Measurements from ENCODE around the gene CMBL. TPM values are rescaled to one million over a fixed set of nuclear protein-coding genes. Genes with fewer than 3 reads are reported as not detected.

CMBL gene
- total and polyA plus RNA-seq, 2 donors (not counting 1 experiment from before 2014, with no cell fraction given): not detected

- H3K27ac ChIP-seq (ENCODE audit: low read length in 2 of 2): no peak overlapping the region
- H3K27me3 ChIP-seq (replicated peaks in 1 of 4; ENCODE audit: control extremely low read depth in 1 of 4, control insufficient read depth in 3 of 4, insufficient read depth in 4 of 4, low read length in 3 of 4): peaks cover 0 to 6% (median 0%) of the 10 kb centered on the region in 4 experiments
- no peaks in the 10 kb centered on the region for H3K9me3 Mint-ChIP-seq (ENCODE audit: insufficient read depth)
- no peak overlapping the region for H3K4me2 ChIP-seq (replicated peaks; ENCODE audit: low read depth, low read length, poor library complexity, severe bottlenecking)
- no peaks in the 10 kb centered on the region for H3K79me2 ChIP-seq (ENCODE audit: control insufficient read depth, insufficient read depth, low read length)
- H4K20me1 ChIP-seq (ENCODE audit: control insufficient read depth, insufficient read depth, low read length, poor library complexity, severe bottlenecking): no peaks in the 10 kb centered on the region
- no peak for DNase-seq
- TF ChIP-seq CTCF (IDR thresholded peaks at IDR 0.05) (no peak), EZH2 (IDR thresholded peaks at IDR 0.05; ENCODE audit: borderline replicate concordance, insufficient read depth, low read depth, low read length, poor library complexity, severe bottlenecking) (no peak)
- no peaks in the 10 kb centered on the region for H3K36me3 ChIP-seq (replicated peaks in 1 of 2; ENCODE audit: control extremely low read depth in 1 of 2, control insufficient read depth in 1 of 2, extremely low read depth in 1 of 2, insufficient read depth in 2 of 2, low read length in 1 of 2)
- H2AFZ ChIP-seq (ENCODE audit: insufficient read depth, low read depth, low read length, poor library complexity, severe bottlenecking): no peak overlapping the region
- H3K9me3 ChIP-seq (ENCODE audit: control extremely low read depth in 1 of 3, control insufficient read depth in 2 of 3, insufficient read depth in 1 of 3, low read length in 2 of 3): no peaks in the 10 kb centered on the region
- H3K27me3 Mint-ChIP-seq: peaks cover 26% of the 10 kb centered on the region
- peaks cover 0 to 9% of the 10 kb centered on the region in 2 donors for H3K4me1 ChIP-seq (ENCODE audit: control insufficient read depth in 2 of 2, insufficient read depth in 2 of 2, low read length in 2 of 2)
- no peak overlapping the region for H3K27ac Mint-ChIP-seq
- POLR2A ChIA-PET: no interaction called here
- ATAC-seq (ENCODE audit: low read depth): no peak
- WGBS (ENCODE audit: insufficient coverage): 89% methylated on average over 3 of the region's 9 CpGs
- H3K4me1 Mint-ChIP-seq: peaks cover 4% of the 10 kb centered on the region
- CTCF ChIA-PET: interaction anchor here (2.0 kb wide), 1 partner anchor 8 kb away, joined by 6 read pairs; no protein-coding TSS in a partner anchor
- H3K4me3 ChIP-seq (ENCODE audit: control extremely low read depth in 1 of 5, extremely low read depth in 1 of 5, insufficient read depth in 1 of 5, low read depth in 2 of 5, low read length in 4 of 5): no peak overlapping the region
- no peak overlapping the region for H3K9ac ChIP-seq (ENCODE audit: low read length)
- no peak overlapping the region for H3K4me3 Mint-ChIP-seq
- intact Hi-C loops (cut with micrococcal nuclease): no loop called here
Observed at GRCh38 chr5:10291692-10292339, 15.9 kb downstream of the CMBL start.

GRCh38 chr5:10290438-10290837 is 17.3 kb downstream of the CMBL start:
- ChIA-PET POLR2A (no interaction called here), CTCF (no interaction called here)
- peaks cover 4% of the 10 kb centered on the region for H3K4me1 Mint-ChIP-seq
- Histone ChIP-seq H3K4me2 (replicated peaks; ENCODE audit: low read depth, low read length, poor library complexity, severe bottlenecking) (no peak overlapping the region), H3K27me3 (replicated peaks in 1 of 4; ENCODE audit: control extremely low read depth in 1 of 4, control insufficient read depth in 3 of 4, insufficient read depth in 4 of 4, low read length in 3 of 4) (peaks cover 0 to 6% (median 0%) of the 10 kb centered on the region in 4 experiments), H3K4me3 (ENCODE audit: control extremely low read depth in 1 of 5, extremely low read depth in 1 of 5, insufficient read depth in 1 of 5, low read depth in 2 of 5, low read length in 4 of 5) (no peak overlapping the region), H3K4me1 (ENCODE audit: control insufficient read depth in 2 of 2, insufficient read depth in 2 of 2, low read length in 2 of 2) (peaks cover 0 to 9% of the 10 kb centered on the region in 2 donors), H3K36me3 (replicated peaks in 1 of 2; ENCODE audit: control extremely low read depth in 1 of 2, control insufficient read depth in 1 of 2, extremely low read depth in 1 of 2, insufficient read depth in 2 of 2, low read length in 1 of 2) (no peaks in the 10 kb centered on the region), H3K9me3 (ENCODE audit: control extremely low read depth in 1 of 3, control insufficient read depth in 2 of 3, insufficient read depth in 1 of 3, low read length in 2 of 3) (no peaks in the 10 kb centered on the region), H3K27ac (ENCODE audit: low read length in 2 of 2) (no peak overlapping the region), H3K79me2 (ENCODE audit: control insufficient read depth, insufficient read depth, low read length) (no peaks in the 10 kb centered on the region), H4K20me1 (ENCODE audit: control insufficient read depth, insufficient read depth, low read length, poor library complexity, severe bottlenecking) (no peaks in the 10 kb centered on the region), H3K9ac (ENCODE audit: low read length) (no peak overlapping the region), H2AFZ (ENCODE audit: insufficient read depth, low read depth, low read length, poor library complexity, severe bottlenecking) (no peak overlapping the region)
- H3K27ac Mint-ChIP-seq: no peak overlapping the region
- H3K4me3 Mint-ChIP-seq: no peak overlapping the region
- H3K27me3 Mint-ChIP-seq: peaks cover 26% of the 10 kb centered on the region
- TF ChIP-seq CTCF (IDR thresholded peaks at IDR 0.05) (no peak), EZH2 (IDR thresholded peaks at IDR 0.05; ENCODE audit: borderline replicate concordance, insufficient read depth, low read depth, low read length, poor library complexity, severe bottlenecking) (no peak)
- no peak for DNase-seq
- H3K9me3 Mint-ChIP-seq (ENCODE audit: insufficient read depth): no peaks in the 10 kb centered on the region
- no peak for ATAC-seq (ENCODE audit: low read depth)
- WGBS (ENCODE audit: insufficient coverage): 94% methylated on average over 4 of the region's 9 CpGs
- intact Hi-C loops (cut with micrococcal nuclease): no loop called here

All from B cell (primary cell).